Hepatocyte (in vitro differentiated cells): ENCODE measurements around the gene DTD1. TPM values are rescaled to one million over a fixed set of nuclear protein-coding genes. Genes with fewer than 3 reads are reported as not detected.

Experiments used
- DNase-seq: peaks from one replicate; pipeline ENCODE4 v3.0.0-alpha.2; 2016; ENCODE audit warnings: low spot score
- H2AFZ ChIP-seq: fragments of 200-600 bp; sonication (generic); 2 replicates; pipeline ENCODE4 v1.6.0; 2016; ENCODE audit warnings: antibody characterized with exemption, mild to moderate bottlenecking
- H3K27ac ChIP-seq: fragments of 200-600 bp; sonication (generic); 2 replicates; pipeline ENCODE4 v1.5.1; 2016; ENCODE audit warnings: mild to moderate bottlenecking
- H3K27me3 ChIP-seq: fragments of 200-600 bp; sonication (generic); 2 replicates; pipeline ENCODE4 v1.6.1; 2016
- H3K36me3 ChIP-seq: fragments of 200-600 bp; sonication (generic); replicated peaks from 2 replicates; pipeline ENCODE4 v1.5.1; 2016; ENCODE audit warnings: low read depth; ENCODE audit not compliant: insufficient read depth
- H3K4me1 ChIP-seq: fragments of 200-600 bp; sonication (generic); 2 replicates; pipeline ENCODE4 v1.5.1; 2016; ENCODE audit warnings: mild to moderate bottlenecking, moderate library complexity; ENCODE audit not compliant: insufficient read depth
- H3K4me2 ChIP-seq: fragments of 200-600 bp; sonication (generic); 2 replicates; pipeline ENCODE4 v1.6.0; 2016
- H3K4me3 ChIP-seq: fragments of 200-600 bp; sonication (generic); 2 replicates; pipeline ENCODE4 v1.5.1; 2016; ENCODE audit warnings: mild to moderate bottlenecking
- H3K79me2 ChIP-seq: fragments of 200-600 bp; sonication (generic); 2 replicates; pipeline ENCODE4 v1.6.0; 2017; ENCODE audit warnings: mild to moderate bottlenecking
- H3K9me2 ChIP-seq: fragments of 200-600 bp; sonication (generic); replicated peaks from 2 replicates; pipeline ENCODE4 v1.6.0; 2017; ENCODE audit warnings: mild to moderate bottlenecking; ENCODE audit not compliant: insufficient read depth
- H3K9me3 ChIP-seq: fragments of 200-600 bp; sonication (generic); 2 replicates; pipeline ENCODE4 v1.5.1; 2016; ENCODE audit warnings: low read depth, mild to moderate bottlenecking
- H4K20me1 ChIP-seq: fragments of 200-600 bp; sonication (generic); 2 replicates; pipeline ENCODE4 v1.6.0; 2016; ENCODE audit warnings: mild to moderate bottlenecking; ENCODE audit not compliant: insufficient read depth, poor library complexity, severe bottlenecking
- CTCF ChIP-seq: fragments of 200-600 bp; sonication (generic); IDR thresholded peaks from 2 replicates; pipeline ENCODE4 v1.5.1; 2016; ENCODE audit warnings: antibody characterized with exemption, mild to moderate bottlenecking; ENCODE audit not compliant: poor library complexity
- EZH2 ChIP-seq: fragments of 200-600 bp; sonication (generic); IDR thresholded peaks from 2 replicates; pipeline ENCODE4 v1.6.1; 2016; ENCODE audit warnings: antibody characterized with exemption, mild to moderate bottlenecking, borderline replicate concordance
- EZH2phosphoT487 ChIP-seq: fragments of 200-600 bp; sonication (generic); IDR thresholded peaks from one replicate; pipeline ENCODE4 v1.6.1; 2018; ENCODE audit warnings: antibody characterized with exemption, mild to moderate bottlenecking, low read depth, moderate library complexity; ENCODE audit not compliant: unreplicated experiment, severe bottlenecking
- WGBS: methylation state at CpG from one replicate; pipeline ENCODE4 v1.1.6; 2016; ENCODE audit warnings: low lambda C conversion rate; ENCODE audit errors: missing lambda C conversion rate; 5-methylcytosine and 5-hydroxymethylcytosine counted together
- polyA plus RNA-seq: library from polyadenylated mRNA; unstranded; fragments of >200 nt; fragmentation: Nextera tagmentation; extraction: Ambion mirVana; gene quantifications from 2 replicates; pipeline ENCODE4 v1.2.1, GENCODE V29; 2016
- total RNA-seq: library from RNA; depleted of rRNA; stranded (reverse); fragments of >200 nt; gene quantifications from 2 replicates; pipeline ENCODE4 v1.2.3, GENCODE V29; 2014

DTD1 gene
- total and polyA plus RNA-seq, 2 experiments from 2014 or later: 30.1 to 40.1 TPM

- no peaks in the 10 kb centered on the region for H3K9me3 ChIP-seq
- H3K27ac ChIP-seq: no peak overlapping the region
- H2AFZ ChIP-seq: no peak overlapping the region
- H3K36me3 ChIP-seq: no peaks in the 10 kb centered on the region
- no peak for DNase-seq
- H4K20me1 ChIP-seq: no peaks in the 10 kb centered on the region
- no peak overlapping the region for H3K4me2 ChIP-seq
- H3K9me2 ChIP-seq: no peaks in the 10 kb centered on the region
- H3K4me1 ChIP-seq: no peaks in the 10 kb centered on the region
- WGBS: 94% methylated on average over 1 of the region's 1 CpG
- TF ChIP-seq EZH2phosphoT487: no peak
- TF ChIP-seq CTCF: no peak
- no peak for TF ChIP-seq EZH2
- no peaks in the 10 kb centered on the region for H3K79me2 ChIP-seq
- no peak overlapping the region for H3K4me3 ChIP-seq
- no peaks in the 10 kb centered on the region for H3K27me3 ChIP-seq
These were observed 66.0 kb downstream of the DTD1 start for GRCh38 chr20:18653736-18654447.

DNA sequence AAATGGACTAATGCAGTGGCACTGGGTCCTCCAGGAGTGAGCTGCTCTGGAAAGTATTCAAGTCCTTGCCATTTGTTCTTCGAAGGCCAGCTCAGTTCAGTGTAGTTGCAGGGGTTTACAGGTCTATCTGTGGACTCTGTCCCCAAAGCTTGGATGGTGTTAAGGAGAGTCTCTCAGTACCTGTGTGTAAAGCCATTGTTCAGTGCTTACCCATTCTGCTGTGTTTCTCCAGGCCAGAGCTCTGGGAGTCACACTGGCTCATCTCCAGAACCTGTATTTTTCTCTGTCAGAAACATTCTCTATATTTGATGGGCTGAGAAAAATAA, 66.6 kb downstream of the DTD1 start:
- 96% methylated on average over 1 of the region's 1 CpG for WGBS
- H3K4me3 ChIP-seq: no peak overlapping the region
- H3K27ac ChIP-seq: no peak overlapping the region
- H4K20me1 ChIP-seq: no peaks in the 10 kb centered on the region
- no peak overlapping the region for H2AFZ ChIP-seq
- DNase-seq: no peak
- H3K4me1 ChIP-seq: no peaks in the 10 kb centered on the region
- H3K4me2 ChIP-seq: no peak overlapping the region
- no peaks in the 10 kb centered on the region for H3K36me3 ChIP-seq
- no peaks in the 10 kb centered on the region for H3K9me3 ChIP-seq
- no peaks in the 10 kb centered on the region for H3K27me3 ChIP-seq
- no peak for TF ChIP-seq EZH2phosphoT487
- TF ChIP-seq EZH2: no peak
- TF ChIP-seq CTCF: no peak
- H3K9me2 ChIP-seq: no peaks in the 10 kb centered on the region
- H3K79me2 ChIP-seq: no peaks in the 10 kb centered on the region

- H3K4me3 ChIP-seq: no peak overlapping the region
- no peak overlapping the region for H2AFZ ChIP-seq
- no peaks in the 10 kb centered on the region for H3K9me3 ChIP-seq
- no peaks in the 10 kb centered on the region for H3K27me3 ChIP-seq
- no peaks in the 10 kb centered on the region for H4K20me1 ChIP-seq
- H3K27ac ChIP-seq: no peak overlapping the region
- H3K9me2 ChIP-seq: no peaks in the 10 kb centered on the region
- TF ChIP-seq EZH2 (no peak), CTCF (no peak)
- no peaks in the 10 kb centered on the region for H3K79me2 ChIP-seq
- DNase-seq: no peak
- no peak overlapping the region for H3K4me2 ChIP-seq
- no peaks in the 10 kb centered on the region for H3K36me3 ChIP-seq
- H3K4me1 ChIP-seq: no peaks in the 10 kb centered on the region
- WGBS: 88% methylated on average over 4 of the region's 4 CpGs
These were observed 69.7 kb downstream of the DTD1 start for GRCh38 chr20:18657575-18657974.
